ENCODE data around the gene TAAR9. TPM values are rescaled to one million over a fixed set of nuclear protein-coding genes. Genes with fewer than 3 reads are reported as not detected.

Gene TAAR9
- total and polyA plus RNA-seq, 2 experiments from 2014 or later = not detected

DNA sequence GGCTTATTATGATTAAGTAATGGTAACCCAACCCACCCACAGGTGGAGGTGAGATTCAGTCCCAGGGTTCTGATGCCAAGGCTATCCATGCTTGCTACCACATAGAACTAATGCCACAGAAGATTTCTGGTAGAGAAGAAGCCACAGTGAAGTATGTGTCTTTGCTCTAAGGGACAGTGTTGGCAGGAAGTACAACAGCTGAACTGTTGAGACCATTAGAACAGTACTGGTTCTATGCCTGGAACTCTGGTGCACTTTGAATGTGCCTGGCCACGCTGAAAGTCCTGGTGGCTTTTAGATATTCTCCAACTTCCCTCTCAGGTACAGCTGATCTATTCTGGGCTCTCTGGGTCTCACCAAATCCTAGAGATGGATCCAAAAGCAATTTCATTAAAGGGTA, 32.9 kb upstream of the TAAR9 start:
- no peak overlapping the region for H3K4me3 ChIP-seq
- H3K4me1 Mint-ChIP-seq = peaks cover 8% of the 10 kb centered on the region; the same call in 2 of the 3 replicates
- peaks cover 7% of the 10 kb centered on the region; the same call in 2 of the 3 replicates for H3K36me3 Mint-ChIP-seq (ENCODE audit: low read depth)
- H3K4me3 Mint-ChIP-seq = no peak overlapping the region
- no peaks in the 10 kb centered on the region for H3K9me2 ChIP-seq (ENCODE audit: insufficient read depth)
- no peak overlapping the region for H3K27ac ChIP-seq (ENCODE audit: low read depth)
- TF ChIP-seq JUNB (IDR thresholded peaks at IDR 0.05; ENCODE audit: unreplicated experiment) = no peak
- TF ChIP-seq, protein P1, sequence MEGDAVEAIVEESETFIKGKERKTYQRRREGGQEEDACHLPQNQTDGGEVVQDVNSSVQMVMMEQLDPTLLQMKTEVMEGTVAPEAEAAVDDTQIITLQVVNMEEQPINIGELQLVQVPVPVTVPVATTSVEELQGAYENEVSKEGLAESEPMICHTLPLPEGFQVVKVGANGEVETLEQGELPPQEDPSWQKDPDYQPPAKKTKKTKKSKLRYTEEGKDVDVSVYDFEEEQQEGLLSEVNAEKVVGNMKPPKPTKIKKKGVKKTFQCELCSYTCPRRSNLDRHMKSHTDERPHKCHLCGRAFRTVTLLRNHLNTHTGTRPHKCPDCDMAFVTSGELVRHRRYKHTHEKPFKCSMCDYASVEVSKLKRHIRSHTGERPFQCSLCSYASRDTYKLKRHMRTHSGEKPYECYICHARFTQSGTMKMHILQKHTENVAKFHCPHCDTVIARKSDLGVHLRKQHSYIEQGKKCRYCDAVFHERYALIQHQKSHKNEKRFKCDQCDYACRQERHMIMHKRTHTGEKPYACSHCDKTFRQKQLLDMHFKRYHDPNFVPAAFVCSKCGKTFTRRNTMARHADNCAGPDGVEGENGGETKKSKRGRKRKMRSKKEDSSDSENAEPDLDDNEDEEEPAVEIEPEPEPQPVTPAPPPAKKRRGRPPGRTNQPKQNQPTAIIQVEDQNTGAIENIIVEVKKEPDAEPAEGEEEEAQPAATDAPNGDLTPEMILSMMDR (conservative IDR thresholded peaks at IDR 0.05; ENCODE audit: low read depth in 2 of 2) = no peak
- TF ChIP-seq ZNF114 (CRISPR knock-in tag; IDR thresholded peaks at IDR 0.05) = no peak
- no peak for TF ChIP-seq EZH2 (IDR thresholded peaks at IDR 0.05; ENCODE audit: low read depth, unreplicated experiment)
- no peak for TF ChIP-seq POLR2AphosphoS5 (IDR thresholded peaks at IDR 0.05; ENCODE audit: low read depth)
- TF ChIP-seq, protein P2, sequence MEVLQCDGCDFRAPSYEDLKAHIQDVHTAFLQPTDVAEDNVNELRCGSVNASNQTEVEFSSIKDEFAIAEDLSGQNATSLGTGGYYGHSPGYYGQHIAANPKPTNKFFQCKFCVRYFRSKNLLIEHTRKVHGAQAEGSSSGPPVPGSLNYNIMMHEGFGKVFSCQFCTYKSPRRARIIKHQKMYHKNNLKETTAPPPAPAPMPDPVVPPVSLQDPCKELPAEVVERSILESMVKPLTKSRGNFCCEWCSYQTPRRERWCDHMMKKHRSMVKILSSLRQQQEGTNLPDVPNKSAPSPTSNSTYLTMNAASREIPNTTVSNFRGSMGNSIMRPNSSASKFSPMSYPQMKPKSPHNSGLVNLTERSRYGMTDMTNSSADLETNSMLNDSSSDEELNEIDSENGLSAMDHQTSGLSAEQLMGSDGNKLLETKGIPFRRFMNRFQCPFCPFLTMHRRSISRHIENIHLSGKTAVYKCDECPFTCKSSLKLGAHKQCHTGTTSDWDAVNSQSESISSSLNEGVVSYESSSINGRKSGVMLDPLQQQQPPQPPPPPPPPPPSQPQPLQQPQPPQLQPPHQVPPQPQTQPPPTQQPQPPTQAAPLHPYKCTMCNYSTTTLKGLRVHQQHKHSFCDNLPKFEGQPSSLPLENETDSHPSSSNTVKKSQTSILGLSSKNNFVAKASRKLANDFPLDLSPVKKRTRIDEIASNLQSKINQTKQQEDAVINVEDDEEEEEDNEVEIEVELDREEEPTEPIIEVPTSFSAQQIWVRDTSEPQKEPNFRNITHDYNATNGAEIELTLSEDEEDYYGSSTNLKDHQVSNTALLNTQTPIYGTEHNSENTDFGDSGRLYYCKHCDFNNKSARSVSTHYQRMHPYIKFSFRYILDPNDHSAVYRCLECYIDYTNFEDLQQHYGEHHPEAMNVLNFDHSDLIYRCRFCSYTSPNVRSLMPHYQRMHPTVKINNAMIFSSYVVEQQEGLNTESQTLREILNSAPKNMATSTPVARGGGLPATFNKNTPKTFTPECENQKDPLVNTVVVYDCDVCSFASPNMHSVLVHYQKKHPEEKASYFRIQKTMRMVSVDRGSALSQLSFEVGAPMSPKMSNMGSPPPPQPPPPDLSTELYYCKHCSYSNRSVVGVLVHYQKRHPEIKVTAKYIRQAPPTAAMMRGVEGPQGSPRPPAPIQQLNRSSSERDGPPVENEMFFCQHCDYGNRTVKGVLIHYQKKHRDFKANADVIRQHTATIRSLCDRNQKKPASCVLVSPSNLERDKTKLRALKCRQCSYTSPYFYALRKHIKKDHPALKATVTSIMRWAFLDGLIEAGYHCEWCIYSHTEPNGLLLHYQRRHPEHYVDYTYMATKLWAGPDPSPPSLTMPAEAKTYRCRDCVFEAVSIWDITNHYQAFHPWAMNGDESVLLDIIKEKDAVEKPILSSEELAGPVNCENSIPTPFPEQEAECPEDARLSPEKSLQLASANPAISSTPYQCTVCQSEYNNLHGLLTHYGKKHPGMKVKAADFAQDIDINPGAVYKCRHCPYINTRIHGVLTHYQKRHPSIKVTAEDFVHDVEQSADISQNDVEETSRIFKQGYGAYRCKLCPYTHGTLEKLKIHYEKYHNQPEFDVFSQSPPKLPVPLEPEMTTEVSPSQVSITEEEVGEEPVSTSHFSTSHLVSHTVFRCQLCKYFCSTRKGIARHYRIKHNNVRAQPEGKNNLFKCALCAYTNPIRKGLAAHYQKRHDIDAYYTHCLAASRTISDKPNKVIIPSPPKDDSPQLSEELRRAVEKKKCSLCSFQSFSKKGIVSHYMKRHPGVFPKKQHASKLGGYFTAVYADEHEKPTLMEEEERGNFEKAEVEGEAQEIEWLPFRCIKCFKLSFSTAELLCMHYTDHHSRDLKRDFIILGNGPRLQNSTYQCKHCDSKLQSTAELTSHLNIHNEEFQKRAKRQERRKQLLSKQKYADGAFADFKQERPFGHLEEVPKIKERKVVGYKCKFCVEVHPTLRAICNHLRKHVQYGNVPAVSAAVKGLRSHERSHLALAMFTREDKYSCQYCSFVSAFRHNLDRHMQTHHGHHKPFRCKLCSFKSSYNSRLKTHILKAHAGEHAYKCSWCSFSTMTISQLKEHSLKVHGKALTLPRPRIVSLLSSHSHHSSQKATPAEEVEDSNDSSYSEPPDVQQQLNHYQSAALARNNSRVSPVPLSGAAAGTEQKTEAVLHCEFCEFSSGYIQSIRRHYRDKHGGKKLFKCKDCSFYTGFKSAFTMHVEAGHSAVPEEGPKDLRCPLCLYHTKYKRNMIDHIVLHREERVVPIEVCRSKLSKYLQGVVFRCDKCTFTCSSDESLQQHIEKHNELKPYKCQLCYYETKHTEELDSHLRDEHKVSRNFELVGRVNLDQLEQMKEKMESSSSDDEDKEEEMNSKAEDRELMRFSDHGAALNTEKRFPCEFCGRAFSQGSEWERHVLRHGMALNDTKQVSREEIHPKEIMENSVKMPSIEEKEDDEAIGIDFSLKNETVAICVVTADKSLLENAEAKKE (CRISPR knock-in tag; IDR thresholded peaks at IDR 0.05) = no peak
- H3K79me2 ChIP-seq (replicated peaks; ENCODE audit: insufficient read depth) = peaks cover 76% of the 10 kb centered on the region
- H3K36me3 ChIP-seq (ENCODE audit: insufficient read depth) = peaks cover 4% of the 10 kb centered on the region
- H3K27me3 ChIP-seq (ENCODE audit: insufficient read depth) = no peaks in the 10 kb centered on the region
- no peak overlapping the region for H3K4me2 ChIP-seq
- H3K4me1 ChIP-seq (ENCODE audit: insufficient read depth) = peaks cover 6% of the 10 kb centered on the region; the same call in 1 of the 2 replicates
- H3K27ac Mint-ChIP-seq = no peak overlapping the region
- no peaks in the 10 kb centered on the region for H3F3A ChIP-seq (replicated peaks; ENCODE audit: low read depth)
- H4K20me1 ChIP-seq (replicated peaks; ENCODE audit: insufficient read depth) = peaks cover 25% of the 10 kb centered on the region
- H2AFZ ChIP-seq = no peak overlapping the region
- ATAC-seq (no peak), DNase-seq (ENCODE audit: low spot score) (no peak)
- no peaks in the 10 kb centered on the region for H3K27me3 Mint-ChIP-seq (ENCODE audit: insufficient read depth, low read depth, poor library complexity)
- H3K9me3 Mint-ChIP-seq = no peaks in the 10 kb centered on the region

Measured in GM23338 (cell line).